Adrenal gland (tissue), 5 donors: Measurements from ENCODE around the gene DYNLL1.
"Not testable (repeated sequence)": the region's sequence is repeated elsewhere in the genome, so short reads cannot be mapped to it uniquely, and the experiment has no call there.

Source experiments
- POLR2A ChIP-seq, 2 donors: fragments of 450-650 bp; IDR thresholded peaks; one replicate each; pipeline ENCODE4 v1.6.1; 2017; ENCODE audit warnings: antibody characterized with exemption in 2 of 2, mild to moderate bottlenecking in 2 of 2, moderate library complexity in 1 of 2
- TF ChIP-seq, protein P1 (sequence below), 6 experiments: fragments of 450-650 bp in 4 of 6; fragments of 200-600 bp in 2 of 6; sonication (generic) in 1 of 6; IDR thresholded peaks; 1 replicate in 5 of 6; 2 replicates in 1 of 6; pipeline versions ENCODE4 v1.5.1 to v1.8.0; 2016 to 2021; ENCODE audit warnings: antibody characterized with exemption in 6 of 6, mild to moderate bottlenecking in 2 of 6, moderate library complexity in 1 of 6
- donor health status: DM: no; HTN: no; CAD: no.

DNA sequence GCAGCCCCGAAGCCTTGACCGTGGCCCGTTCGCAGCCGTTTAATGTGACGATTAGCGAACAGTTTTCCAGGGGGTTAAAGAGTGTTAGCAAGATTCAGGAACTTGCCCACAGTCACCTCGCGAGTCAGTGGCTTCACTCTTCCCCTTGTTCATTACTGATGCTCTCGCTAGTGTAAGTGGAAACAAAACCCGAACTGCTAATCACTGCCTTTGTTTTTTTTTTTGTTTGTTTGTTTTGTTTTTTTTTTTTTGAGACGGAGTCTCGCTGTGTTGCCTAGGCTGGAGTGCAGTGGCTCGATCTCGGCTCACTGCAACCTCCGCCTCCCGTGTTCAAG, 49.1 kb upstream of the DYNLL1 start:
- TF ChIP-seq, protein P1, sequence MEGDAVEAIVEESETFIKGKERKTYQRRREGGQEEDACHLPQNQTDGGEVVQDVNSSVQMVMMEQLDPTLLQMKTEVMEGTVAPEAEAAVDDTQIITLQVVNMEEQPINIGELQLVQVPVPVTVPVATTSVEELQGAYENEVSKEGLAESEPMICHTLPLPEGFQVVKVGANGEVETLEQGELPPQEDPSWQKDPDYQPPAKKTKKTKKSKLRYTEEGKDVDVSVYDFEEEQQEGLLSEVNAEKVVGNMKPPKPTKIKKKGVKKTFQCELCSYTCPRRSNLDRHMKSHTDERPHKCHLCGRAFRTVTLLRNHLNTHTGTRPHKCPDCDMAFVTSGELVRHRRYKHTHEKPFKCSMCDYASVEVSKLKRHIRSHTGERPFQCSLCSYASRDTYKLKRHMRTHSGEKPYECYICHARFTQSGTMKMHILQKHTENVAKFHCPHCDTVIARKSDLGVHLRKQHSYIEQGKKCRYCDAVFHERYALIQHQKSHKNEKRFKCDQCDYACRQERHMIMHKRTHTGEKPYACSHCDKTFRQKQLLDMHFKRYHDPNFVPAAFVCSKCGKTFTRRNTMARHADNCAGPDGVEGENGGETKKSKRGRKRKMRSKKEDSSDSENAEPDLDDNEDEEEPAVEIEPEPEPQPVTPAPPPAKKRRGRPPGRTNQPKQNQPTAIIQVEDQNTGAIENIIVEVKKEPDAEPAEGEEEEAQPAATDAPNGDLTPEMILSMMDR (IDR thresholded peaks at IDR 0.05) = not testable (repeated sequence)
- not testable (repeated sequence) for TF ChIP-seq POLR2A (IDR thresholded peaks at IDR 0.05)
